BLaER1 treated with 17β-estradiol and CSF1 and Interleukin-3, amounts not matched to agents 10 nM and 100 nM (cell line): ENCODE data around the gene UGT3A2.

Experiments
- H3K27ac ChIP-seq, 11 experiments: shearing (Covaris generic); formaldehyde crosslinking; 2 replicates each; pipeline ENCODE4 v1.8.1; 2022
- H3K27me3 ChIP-seq, 11 experiments: shearing (Covaris generic); formaldehyde crosslinking; 2 replicates each; pipeline ENCODE4 v1.8.1; 2022
- H3K36me3 ChIP-seq, 11 experiments: shearing (Covaris generic); formaldehyde crosslinking; 2 replicates each; pipeline ENCODE4 v1.8.1; 2022
- H3K4me1 ChIP-seq, 10 experiments: shearing (Covaris generic); formaldehyde crosslinking; 2 replicates each; pipeline ENCODE4 v1.8.1; 2022
- H3K4me2 ChIP-seq, 11 experiments: shearing (Covaris generic); formaldehyde crosslinking; 2 replicates each; pipeline ENCODE4 v1.8.1; 2022
- H3K4me3 ChIP-seq, 10 experiments: shearing (Covaris generic); formaldehyde crosslinking; 2 replicates each; pipeline ENCODE4 v1.8.1; 2022
- H3K9ac ChIP-seq, 11 experiments: shearing (Covaris generic); formaldehyde crosslinking; 2 replicates each; pipeline ENCODE4 v1.8.1; 2022
- H3K9me3 ChIP-seq, 11 experiments: shearing (Covaris generic); formaldehyde crosslinking; replicated peaks in 1 of 11; 2 replicates each; pipeline ENCODE4 v1.8.1; 2022
- H4K20me1 ChIP-seq, 11 experiments: shearing (Covaris generic); formaldehyde crosslinking; 2 replicates each; pipeline ENCODE4 v1.8.1; 2022
- Cebpa-rat ChIP-seq, 11 experiments: shearing (Covaris generic); IDR thresholded peaks; 2 replicates each; pipeline ENCODE4 v1.8.1; 2022

UGT3A2 gene

GRCh38 chr5:36058776-36059175 lies 7.9 kb downstream of the UGT3A2 start:
- Histone ChIP-seq H3K9me3 (peaks cover 4 to 15% (median 14%) of the 10 kb centered on the region in 11 experiments; a peak in 20 of 22 replicates), H3K36me3 (peaks cover 0 to 31% (median 16%) of the 10 kb centered on the region in 11 experiments; a peak in 18 of 22 replicates), H4K20me1 (no peaks in the 10 kb centered on the region), H3K27me3 (no peaks in the 10 kb centered on the region), H3K4me1 (peaks cover 64 to 79% (median 75%) of the 10 kb centered on the region in 10 experiments), H3K4me2 (peak overlapping the region; percentile 53 to 92 (median 80)), H3K9ac (peak overlapping the region in 8 of 11 experiments; percentile 46 to 76 (median 70); a peak in 17 of 22 replicates), H3K27ac (peak overlapping the region in 9 of 11 experiments; percentile 12 to 91 (median 86); a peak in 16 of 22 replicates), H3K4me3 (peak overlapping the region in 6 of 10 experiments; percentile 1 to 45 (median 34); a peak in 7 of 20 replicates)
- TF ChIP-seq Cebpa-rat (IDR thresholded peaks at IDR 0.05): no peak

GRCh38 chr5:36057386-36057785 lies 9.3 kb downstream of the UGT3A2 start:
- H3K27ac ChIP-seq: peak overlapping the region in 8 of 11 experiments; percentile 71 to 91 (median 86); a peak in 16 of 22 replicates

DNA sequence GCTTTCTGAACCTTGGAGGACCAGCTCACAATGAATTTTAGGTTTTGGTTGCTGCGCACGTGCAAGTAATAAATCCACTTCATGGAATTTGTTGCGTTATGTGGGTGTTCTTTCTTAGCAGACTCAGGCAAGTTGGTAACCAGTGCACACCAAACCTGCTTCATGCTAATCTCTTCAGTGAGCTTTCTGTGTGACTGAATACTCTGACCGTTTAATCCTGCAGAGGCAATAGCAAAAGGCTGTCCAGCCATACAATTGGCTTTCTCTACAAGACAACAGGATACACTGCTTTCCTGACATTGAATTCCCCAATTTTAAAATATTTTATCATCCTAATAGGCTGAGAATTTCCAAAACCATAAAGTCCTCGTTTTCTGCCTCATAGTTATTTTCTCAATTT lies 10.3 kb downstream of the UGT3A2 start:
- TF ChIP-seq Cebpa-rat (IDR thresholded peaks at IDR 0.05): no peak
- no peaks in the 10 kb centered on the region for H4K20me1 ChIP-seq
- peak overlapping the region in 7 of 11 experiments; percentile 32 to 78 (median 71); a peak in 13 of 22 replicates for H3K9ac ChIP-seq
- H3K27ac ChIP-seq: peak overlapping the region in 8 of 11 experiments; percentile 71 to 91 (median 86); a peak in 17 of 22 replicates
- peaks cover 0 to 39% (median 25%) of the 10 kb centered on the region in 11 experiments; a peak in 16 of 22 replicates for H3K36me3 ChIP-seq
- H3K9me3 ChIP-seq: peaks cover 0 to 12% (median 7%) of the 10 kb centered on the region in 11 experiments; a peak in 10 of 22 replicates
- H3K4me3 ChIP-seq: 0 out of 20 replicates have a peak overlapping the region, but pooled peaks of 1 of the 10 experiments have one; percentile 15
- peak overlapping the region; percentile 52 to 92 (median 84) for H3K4me2 ChIP-seq
- H3K27me3 ChIP-seq: no peaks in the 10 kb centered on the region
- H3K4me1 ChIP-seq: peaks cover 64 to 96% (median 91%) of the 10 kb centered on the region in 10 experiments

More at GRCh38 chr5:36057386-36057785, 9.3 kb downstream of the UGT3A2 start:
- peaks cover 0 to 31% (median 15%) of the 10 kb centered on the region in 11 experiments; a peak in 10 of 22 replicates for H3K36me3 ChIP-seq
- TF ChIP-seq Cebpa-rat (IDR thresholded peaks at IDR 0.05): no peak
- peak overlapping the region in 7 of 11 experiments; percentile 23 to 78 (median 71); a peak in 14 of 22 replicates for H3K9ac ChIP-seq
- no peaks in the 10 kb centered on the region for H3K27me3 ChIP-seq
- H3K4me3 ChIP-seq: peak overlapping the region in 1 of 10 experiments; percentile 4; a peak in 1 of 20 replicates
- H4K20me1 ChIP-seq: no peaks in the 10 kb centered on the region
- H3K4me1 ChIP-seq: peaks cover 64 to 87% (median 86%) of the 10 kb centered on the region in 10 experiments
- H3K4me2 ChIP-seq: peak overlapping the region in 10 of 11 experiments; percentile 52 to 92 (median 84); a peak in 21 of 22 replicates
- H3K9me3 ChIP-seq: peaks cover 0 to 4% (median under 1%) of the 10 kb centered on the region in 11 experiments; a peak in 13 of 22 replicates

- Histone ChIP-seq H3K36me3 (peaks cover 0 to 43% (median 29%) of the 10 kb centered on the region in 11 experiments; a peak in 16 of 22 replicates), H4K20me1 (no peaks in the 10 kb centered on the region), H3K27ac (peak overlapping the region in 8 of 11 experiments; percentile 71 to 91 (median 86); a peak in 17 of 22 replicates), H3K4me3 (0 out of 20 replicates have a peak overlapping the region, but pooled peaks of 1 of the 10 experiments have one; percentile 15), H3K27me3 (no peaks in the 10 kb centered on the region), H3K9ac (peak overlapping the region in 7 of 11 experiments; percentile 32 to 78 (median 71); a peak in 13 of 22 replicates), H3K4me2 (peak overlapping the region; percentile 52 to 92 (median 84)), H3K4me1 (peaks cover 64 to 100% (median 91%) of the 10 kb centered on the region in 10 experiments), H3K9me3 (peaks cover 0 to 17% (median 11%) of the 10 kb centered on the region in 11 experiments; a peak in 10 of 22 replicates)
- no peak for TF ChIP-seq Cebpa-rat (IDR thresholded peaks at IDR 0.05)
Measured at GRCh38 chr5:36055984-36056383, 10.7 kb downstream of the UGT3A2 start.

DNA sequence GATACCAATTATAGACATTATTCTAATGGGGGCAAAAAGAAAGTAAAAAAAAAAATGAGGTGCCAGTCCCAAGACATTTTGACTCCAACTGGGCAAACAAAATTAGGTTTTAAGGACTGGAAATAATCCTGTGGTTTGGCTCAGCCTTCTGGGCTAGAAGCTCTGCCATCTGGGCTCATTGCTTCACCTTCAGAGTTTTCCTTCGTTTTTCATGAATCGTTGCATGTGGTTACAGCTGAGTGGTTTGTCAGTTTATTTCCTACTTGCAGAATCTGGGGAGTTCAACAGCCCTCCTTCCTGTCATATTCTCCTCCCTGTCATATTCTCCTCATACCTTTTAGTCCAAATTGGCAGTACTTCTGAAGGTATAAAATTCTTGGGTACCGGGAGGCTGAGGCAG lies 12.0 kb downstream of the UGT3A2 start:
- Histone ChIP-seq H3K27ac (peak overlapping the region in 9 of 11 experiments; percentile 30 to 91 (median 86); a peak in 17 of 22 replicates), H3K9ac (peak overlapping the region in 9 of 11 experiments; percentile 39 to 78 (median 71); a peak in 17 of 22 replicates), H3K4me1 (peaks cover 56 to 88% (median 78%) of the 10 kb centered on the region in 10 experiments), H3K4me3 (peak overlapping the region in 8 of 10 experiments; percentile 8 to 57 (median 32); a peak in 12 of 20 replicates), H4K20me1 (no peaks in the 10 kb centered on the region), H3K4me2 (peak overlapping the region; percentile 63 to 92 (median 84)), H3K9me3 (peaks cover 0 to 29% (median 23%) of the 10 kb centered on the region in 11 experiments; a peak in 12 of 22 replicates), H3K27me3 (no peaks in the 10 kb centered on the region), H3K36me3 (peaks cover 0 to 57% (median 42%) of the 10 kb centered on the region in 11 experiments; a peak in 18 of 22 replicates)
- peak in 8 of 11 experiments; percentile 75 to 97 (median 93); a peak in 16 of 22 replicates for TF ChIP-seq Cebpa-rat (IDR thresholded peaks at IDR 0.05)

DNA sequence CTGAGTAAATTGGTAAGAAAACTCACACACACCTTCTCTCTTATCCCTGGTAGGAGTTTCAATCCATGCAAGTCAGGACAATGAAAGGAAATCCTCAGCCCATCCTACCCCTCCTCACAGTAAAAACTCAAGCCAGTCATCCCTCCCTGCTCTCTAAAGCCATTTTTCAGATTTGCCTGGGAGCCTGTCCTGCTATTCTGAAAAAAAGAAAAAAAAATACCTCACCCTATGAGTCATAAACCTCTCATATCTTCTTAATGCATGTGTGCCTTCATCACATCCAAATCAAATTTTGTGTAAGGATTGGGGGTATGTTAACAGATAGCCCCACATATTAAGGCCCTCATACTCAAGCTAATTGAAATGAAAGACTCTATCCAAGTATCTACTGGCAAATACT lies 14.1 kb downstream of the UGT3A2 start:
- Histone ChIP-seq H3K27ac (peak overlapping the region in 8 of 11 experiments; percentile 26 to 91 (median 86); a peak in 16 of 22 replicates), H3K36me3 (peaks cover 3 to 78% (median 64%) of the 10 kb centered on the region in 11 experiments; a peak in 19 of 22 replicates)
- no peak for TF ChIP-seq Cebpa-rat (IDR thresholded peaks at IDR 0.05)

GRCh38 chr5:36049949-36050348 lies 16.7 kb downstream of the UGT3A2 start:
- Histone ChIP-seq H3K4me1 (peaks cover 11 to 53% (median 39%) of the 10 kb centered on the region in 10 experiments), H3K4me2 (no peak overlapping the region)

More for the DNA sequence above, 14.1 kb downstream of the UGT3A2 start:
- Histone ChIP-seq H3K27me3 (no peaks in the 10 kb centered on the region), H3K4me3 (no peak overlapping the region; a peak in 1 of 20 replicates), H3K9ac (peak overlapping the region in 5 of 11 experiments; percentile 10 to 78 (median 62); a peak in 4 of 22 replicates), H3K9me3 (peaks cover 0 to 50% (median 44%) of the 10 kb centered on the region in 11 experiments; a peak in 16 of 22 replicates), H3K4me1 (peaks cover 36 to 78% (median 65%) of the 10 kb centered on the region in 10 experiments), H4K20me1 (no peaks in the 10 kb centered on the region), H3K4me2 (peak overlapping the region in 9 of 11 experiments; percentile 71 to 92 (median 85); a peak in 17 of 22 replicates)

GRCh38 chr5:36047384-36048160 lies 19.1 kb downstream of the UGT3A2 start:
- TF ChIP-seq Cebpa-rat (IDR thresholded peaks at IDR 0.05): no peak
- Histone ChIP-seq H3K4me2 (no peak overlapping the region), H3K27me3 (no peaks in the 10 kb centered on the region), H3K4me3 (no peak overlapping the region), H3K36me3 (peaks cover 3 to 100% (median 96%) of the 10 kb centered on the region in 11 experiments; a peak in 19 of 22 replicates), H3K9ac (no peak overlapping the region), H3K4me1 (peaks cover 0 to 29% (median 15%) of the 10 kb centered on the region in 10 experiments; a peak in 17 of 20 replicates), H3K27ac (peak overlapping the region in 1 of 11 experiments; percentile 25; a peak in 1 of 22 replicates), H3K9me3 (peaks cover 0 to 98% (median 78%) of the 10 kb centered on the region in 11 experiments; a peak in 17 of 22 replicates), H4K20me1 (no peaks in the 10 kb centered on the region)

More at GRCh38 chr5:36049949-36050348, 16.7 kb downstream of the UGT3A2 start:
- no peak overlapping the region for H3K9ac ChIP-seq
- H4K20me1 ChIP-seq: no peaks in the 10 kb centered on the region
- no peak overlapping the region for H3K27ac ChIP-seq
- peaks cover 3 to 91% (median 87%) of the 10 kb centered on the region in 11 experiments; a peak in 19 of 22 replicates for H3K36me3 ChIP-seq
- H3K27me3 ChIP-seq: no peaks in the 10 kb centered on the region
- no peak for TF ChIP-seq Cebpa-rat (IDR thresholded peaks at IDR 0.05)
- H3K9me3 ChIP-seq: peaks cover 0 to 75% (median 64%) of the 10 kb centered on the region in 11 experiments; a peak in 17 of 22 replicates
- H3K4me3 ChIP-seq: no peak overlapping the region
